KMS-11 (cell line): ENCODE measurements around the gene LIMS2.

Experiments used
- H2AFZ ChIP-seq: fragments of 200-600 bp; sonication (generic); 2 replicates; pipeline ENCODE4 v1.6.1; 2016; ENCODE audit warnings: antibody characterized with exemption, mixed run types, low read depth
- H3K27ac ChIP-seq: fragments of 200-600 bp; sonication (generic); 2 replicates; pipeline ENCODE4 v1.6.1; 2016; ENCODE audit warnings: mild to moderate bottlenecking, mixed run types
- H3K27me3 ChIP-seq: fragments of 200-600 bp; sonication (generic); 2 replicates; pipeline ENCODE4 v1.6.1; 2017; ENCODE audit warnings: mild to moderate bottlenecking, low read depth, mixed run types, moderate library complexity; ENCODE audit not compliant: insufficient read depth
- H3K36me3 ChIP-seq: fragments of 200-600 bp; sonication (generic); 2 replicates; pipeline ENCODE4 v1.6.1; 2017; ENCODE audit warnings: mild to moderate bottlenecking, mixed run types; ENCODE audit not compliant: insufficient read depth
- H3K4me1 ChIP-seq: fragments of 200-600 bp; sonication (generic); 2 replicates; pipeline ENCODE4 v1.6.1; 2016; ENCODE audit warnings: mild to moderate bottlenecking, low read depth, mixed run types; ENCODE audit not compliant: poor library complexity, severe bottlenecking
- H3K4me2 ChIP-seq: fragments of 200-600 bp; sonication (generic); 2 replicates; pipeline ENCODE4 v1.7.0; 2016; ENCODE audit warnings: mild to moderate bottlenecking, mixed run types
- H3K4me3 ChIP-seq: fragments of 200-600 bp; sonication (generic); IDR thresholded peaks from 2 replicates; pipeline ENCODE4 v1.6.1; 2017; ENCODE audit warnings: low read depth, low read length, mixed read lengths; ENCODE audit not compliant: insufficient read depth
- H3K79me2 ChIP-seq: fragments of 200-600 bp; sonication (generic); 2 replicates; pipeline ENCODE4 v1.6.1; 2016; ENCODE audit warnings: low read depth, mixed run types; ENCODE audit not compliant: insufficient read depth
- H3K9ac ChIP-seq: fragments of 200-600 bp; sonication (generic); 2 replicates; pipeline ENCODE4 v1.6.1; 2016; ENCODE audit warnings: mild to moderate bottlenecking, mixed run types
- H4K20me1 ChIP-seq: fragments of 200-600 bp; sonication (generic); 2 replicates; pipeline ENCODE4 v1.6.1; 2016; ENCODE audit warnings: mild to moderate bottlenecking, mixed run types; ENCODE audit not compliant: insufficient read depth
- CTCF ChIP-seq: fragments of 200-600 bp; sonication (generic); conservative IDR thresholded peaks from 2 replicates; pipeline ENCODE4 v1.6.1; 2017; ENCODE audit warnings: low read depth, mild to moderate bottlenecking, antibody characterized with exemption, low read length, moderate library complexity, mixed read lengths

Gene LIMS2

GRCh38 chr2:127596311-127597045, 78.9 kb downstream of the LIMS2 start:
- Histone ChIP-seq H3K4me2 (no peak overlapping the region), H2AFZ (no peak overlapping the region), H3K27me3 (no peaks in the 10 kb centered on the region), H3K9ac (no peak overlapping the region), H3K79me2 (no peaks in the 10 kb centered on the region), H3K36me3 (no peaks in the 10 kb centered on the region), H3K4me3 (no peak overlapping the region), H4K20me1 (no peaks in the 10 kb centered on the region), H3K27ac (no peak overlapping the region), H3K4me1 (no peaks in the 10 kb centered on the region)
- no peak for TF ChIP-seq CTCF

- no peaks in the 10 kb centered on the region for H3K27me3 ChIP-seq
- no peaks in the 10 kb centered on the region for H3K79me2 ChIP-seq
- H4K20me1 ChIP-seq: no peaks in the 10 kb centered on the region
- H3K4me3 ChIP-seq: no peak overlapping the region
- no peak overlapping the region for H2AFZ ChIP-seq
- no peak overlapping the region for H3K9ac ChIP-seq
- H3K36me3 ChIP-seq: no peaks in the 10 kb centered on the region
- no peak for TF ChIP-seq CTCF
- no peak overlapping the region for H3K4me2 ChIP-seq
- no peaks in the 10 kb centered on the region for H3K4me1 ChIP-seq
- no peak overlapping the region for H3K27ac ChIP-seq
Observed at GRCh38 chr2:127594116-127594591, 81.2 kb downstream of the LIMS2 start.

- no peak for TF ChIP-seq CTCF
- H3K4me3 ChIP-seq: no peak overlapping the region
- no peak overlapping the region for H3K9ac ChIP-seq
- H3K79me2 ChIP-seq: no peaks in the 10 kb centered on the region
- H2AFZ ChIP-seq: no peak overlapping the region
- H3K36me3 ChIP-seq: no peaks in the 10 kb centered on the region
- H3K27me3 ChIP-seq: no peaks in the 10 kb centered on the region
- H3K4me2 ChIP-seq: no peak overlapping the region
- no peak overlapping the region for H3K27ac ChIP-seq
- no peaks in the 10 kb centered on the region for H4K20me1 ChIP-seq
- no peaks in the 10 kb centered on the region for H3K4me1 ChIP-seq
Observed at GRCh38 chr2:127593228-127594115, 81.9 kb downstream of the LIMS2 start.

- Histone ChIP-seq H3K9ac (no peak overlapping the region), H3K79me2 (no peaks in the 10 kb centered on the region), H3K27me3 (no peaks in the 10 kb centered on the region), H3K4me3 (no peak overlapping the region), H2AFZ (no peak overlapping the region), H4K20me1 (no peaks in the 10 kb centered on the region), H3K36me3 (no peaks in the 10 kb centered on the region), H3K4me1 (no peaks in the 10 kb centered on the region), H3K4me2 (no peak overlapping the region), H3K27ac (no peak overlapping the region)
- TF ChIP-seq CTCF: no peak
Observed at GRCh38 chr2:127592761-127593227, 82.5 kb downstream of the LIMS2 start.
